ENCODE measurements around the gene POLE2. TPM values are rescaled to one million over a fixed set of nuclear protein-coding genes. Genes with fewer than 3 reads are reported as not detected.

The POLE2 gene
- total RNA-seq, 2 experiments from 2014 or later = 1.2 to 1.4 TPM

Other genes with a start within 250 kb of the POLE2 start
- gene RPS29, start 101.8 kb downstream of the POLE2 start, total RNA-seq = 1,000 to 10,000 TPM; 3,356 to 3,996 TPM
- 1 to 10 TPM; 3.2 to 5.8 TPM for gene LRR1, start 89.3 kb downstream of the POLE2 start, total RNA-seq
- gene RPL36AL, start 67.6 kb downstream of the POLE2 start, total RNA-seq = 100 to 1,000 TPM; 339 to 370 TPM
- 10 to 100 TPM; 15.0 to 15.1 TPM for gene MGAT2, start 67.4 kb downstream of the POLE2 start, total RNA-seq
- 1 to 10 TPM; 7.5 to 8.0 TPM for gene DNAAF2, start 53.0 kb downstream of the POLE2 start, total RNA-seq
- 10 to 100 TPM in 1 of 2 experiments, 1 to 10 TPM in 1; 9.8 to 11.8 TPM for gene KLHDC1, start 4.9 kb upstream of the POLE2 start, total RNA-seq
- 100 to 1,000 TPM; 142 to 143 TPM for gene KLHDC2, start 79.9 kb upstream of the POLE2 start, total RNA-seq
- gene NEMF, start 164.6 kb upstream of the POLE2 start, total RNA-seq = 10 to 100 TPM; 96.0 to 97.7 TPM
- gene ARF6, start 204.9 kb upstream of the POLE2 start, total RNA-seq = 10 to 100 TPM; 67.2 to 69.7 TPM

Data from CD4-positive, alpha-beta T cell (primary cell).